Upper lobe of right lung (tissue), 1 donor: Measurements from ENCODE around the gene ATOX1. TPM values are rescaled to one million over a fixed set of nuclear protein-coding genes. Genes with fewer than 3 reads are reported as not detected.
A peak's percentile ranks its signal among the peaks of the same experiment; 100 is the strongest.

ENCODE experiments used
- ATAC-seq: fragments of 200-7000 bp; cut with Tn5 transposase; one replicate; pipeline ENCODE4 v1.9.1; 2020; ENCODE audit warnings: mild to moderate bottlenecking, moderate library complexity
- DNase-seq: peaks from one replicate; pipeline ENCODE4 v3.0.0-alpha.2; 2020
- H3K27ac ChIP-seq: fragments of 200-600 bp; one replicate; pipeline ENCODE4 v1.8.0; 2022
- H3K27me3 ChIP-seq: fragments of 200-600 bp; one replicate; pipeline ENCODE4 v1.8.0; 2022; ENCODE audit warnings: mild to moderate bottlenecking
- H3K36me3 ChIP-seq: fragments of 200-600 bp; one replicate; pipeline ENCODE4 v1.8.0; 2022
- H3K4me1 ChIP-seq: fragments of 200-600 bp; one replicate; pipeline ENCODE4 v1.8.0; 2022
- H3K4me3 ChIP-seq: fragments of 200-600 bp; one replicate; pipeline ENCODE4 v1.8.0; 2022; ENCODE audit warnings: mild to moderate bottlenecking
- H3K9me3 ChIP-seq: fragments of 200-600 bp; one replicate; pipeline ENCODE4 v1.8.0; 2022
- CTCF ChIP-seq: fragments of 200-600 bp; IDR thresholded peaks from one replicate; pipeline ENCODE4 v1.8.0; 2022; ENCODE audit warnings: antibody characterized with exemption
- intact Hi-C: fragments of 100-400 bp; cut with DNase I; formaldehyde crosslinking; loops from one replicate; pipeline ENCODE4 v1.11.0; 2022
- total RNA-seq: library from RNA; stranded (reverse); fragmentation: NEBNext Ultra II Directional; extraction: Animal tissue kit (Norgen Biotek cat#: 25700); gene quantifications from one replicate; pipeline ENCODE4 v1.2.1, GENCODE V29; 2021
- donor health status: DM: no; HTN: yes; CAD: no; lungs with severe emphysema.

ATOX1 gene
- total RNA-seq, 1 donor from 2014 or later = 62.4 TPM

- no peak overlapping the region for H3K4me3 ChIP-seq
- H3K4me1 ChIP-seq = peaks cover 5% of the 10 kb centered on the region
- no peaks in the 10 kb centered on the region for H3K9me3 ChIP-seq
- no peak for ATAC-seq
- H3K27me3 ChIP-seq = no peaks in the 10 kb centered on the region
- TF ChIP-seq CTCF = no peak
- no peak overlapping the region for H3K27ac ChIP-seq
- DNase-seq = no peak
- intact Hi-C loops = no loop called here
- no peaks in the 10 kb centered on the region for H3K36me3 ChIP-seq
Measured at GRCh38 chr5:151709109-151709735, 49.2 kb downstream of the ATOX1 start.

DNA sequence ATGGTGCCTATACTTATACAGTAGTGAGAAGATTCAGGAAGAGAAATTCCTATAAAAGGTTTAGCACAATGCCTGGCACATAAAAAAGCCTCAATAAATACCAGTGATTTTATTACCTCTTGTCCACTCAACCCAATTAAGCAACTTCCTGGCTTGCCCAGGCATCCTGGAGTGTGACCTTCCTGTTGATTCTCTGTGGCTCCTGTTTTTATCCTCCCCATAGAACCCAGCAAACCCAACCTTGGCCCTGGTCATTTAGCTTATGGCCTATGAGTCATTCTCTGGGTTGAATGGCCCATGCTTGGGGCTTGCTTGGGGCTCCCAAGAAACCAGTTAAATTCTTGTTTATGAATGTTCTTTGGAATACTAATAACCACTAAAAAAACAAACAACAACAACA, 50.3 kb downstream of the ATOX1 start:
- intact Hi-C loops = no loop called here
- Histone ChIP-seq H3K36me3 (no peaks in the 10 kb centered on the region), H3K9me3 (no peaks in the 10 kb centered on the region), H3K4me1 (peaks cover 5% of the 10 kb centered on the region), H3K4me3 (no peak overlapping the region), H3K27ac (peak overlapping the region; percentile 33), H3K27me3 (no peaks in the 10 kb centered on the region)
- TF ChIP-seq CTCF = no peak
- DNase-seq (no peak), ATAC-seq (no peak)

GRCh38 chr5:151707567-151707966, 50.9 kb downstream of the ATOX1 start:
- H3K4me1 ChIP-seq = peaks cover 5% of the 10 kb centered on the region
- TF ChIP-seq CTCF = no peak
- peak overlapping the region; percentile 33 for H3K27ac ChIP-seq
- DNase-seq = no peak
- H3K27me3 ChIP-seq = no peaks in the 10 kb centered on the region
- H3K4me3 ChIP-seq = no peak overlapping the region
- no peaks in the 10 kb centered on the region for H3K36me3 ChIP-seq
- intact Hi-C loops = no loop called here
- ATAC-seq = peak; percentile 48
- no peaks in the 10 kb centered on the region for H3K9me3 ChIP-seq

DNA sequence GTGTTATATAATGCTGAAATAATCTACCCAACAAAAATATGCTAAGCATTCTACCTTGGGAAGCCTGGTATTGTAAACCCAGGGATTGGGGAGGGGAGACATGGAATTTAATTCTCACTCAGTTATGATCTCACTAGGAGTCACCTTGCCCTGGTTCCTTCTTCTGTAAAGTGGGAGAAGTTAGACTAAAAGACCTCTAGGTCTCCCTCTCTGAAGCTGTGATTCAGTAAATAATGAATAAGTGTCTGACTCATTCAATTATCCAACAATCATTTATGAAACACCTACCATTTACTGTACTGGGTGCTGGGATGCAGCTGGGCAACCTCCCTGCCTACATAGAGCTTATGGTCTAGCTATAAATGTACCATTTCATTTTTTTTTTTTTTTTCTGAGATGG, 51.5 kb downstream of the ATOX1 start:
- H3K27ac ChIP-seq = no peak overlapping the region
- no peak for DNase-seq
- ATAC-seq = no peak
- H3K4me3 ChIP-seq = no peak overlapping the region
- no peak for TF ChIP-seq CTCF
- intact Hi-C loops = no loop called here
- no peaks in the 10 kb centered on the region for H3K9me3 ChIP-seq
- H3K36me3 ChIP-seq = no peaks in the 10 kb centered on the region
- H3K4me1 ChIP-seq = peaks cover 5% of the 10 kb centered on the region
- H3K27me3 ChIP-seq = no peaks in the 10 kb centered on the region

GRCh38 chr5:151703780-151704179, 54.7 kb downstream of the ATOX1 start:
- no peak for TF ChIP-seq CTCF

DNA sequence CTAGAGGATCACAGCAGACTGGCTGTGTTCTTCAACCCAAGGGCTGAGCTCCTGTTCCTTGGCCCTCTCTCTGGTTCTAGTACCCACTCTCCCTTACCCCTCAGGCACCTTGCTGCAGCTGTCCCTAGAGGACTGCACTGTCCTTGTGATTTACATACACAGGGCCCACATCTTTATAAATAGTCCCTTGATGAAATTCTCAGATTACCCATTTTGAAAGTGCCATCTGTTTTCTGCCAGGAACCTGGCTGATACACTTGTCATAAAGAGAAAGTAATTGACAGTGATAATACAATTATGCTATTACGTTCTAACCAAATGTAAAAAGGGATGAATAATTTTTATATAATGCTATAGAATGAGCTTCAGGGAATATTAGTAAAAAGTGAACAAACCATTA, 55.2 kb downstream of the ATOX1 start:
- no peaks in the 10 kb centered on the region for H3K36me3 ChIP-seq
- H3K4me3 ChIP-seq = no peak overlapping the region
- H3K27me3 ChIP-seq = no peaks in the 10 kb centered on the region
- no peak for TF ChIP-seq CTCF
- DNase-seq = no peak
- no peak overlapping the region for H3K27ac ChIP-seq
- intact Hi-C loops = no loop called here
- peaks cover 5% of the 10 kb centered on the region for H3K4me1 ChIP-seq
- ATAC-seq = no peak
- H3K9me3 ChIP-seq = no peaks in the 10 kb centered on the region

More at GRCh38 chr5:151703780-151704179, 54.7 kb downstream of the ATOX1 start:
- Histone ChIP-seq H3K36me3 (no peaks in the 10 kb centered on the region), H3K4me1 (peaks cover 5% of the 10 kb centered on the region), H3K4me3 (no peak overlapping the region), H3K27ac (no peak overlapping the region), H3K9me3 (no peaks in the 10 kb centered on the region), H3K27me3 (no peaks in the 10 kb centered on the region)
- intact Hi-C loops = no loop called here
- DNase-seq (no peak), ATAC-seq (no peak)
